T-cell (primary cell): Measurements from ENCODE around the gene SORBS1. TPM values are rescaled to one million over a fixed set of nuclear protein-coding genes. Genes with fewer than 3 reads are reported as not detected.

Source experiments
- ATAC-seq, 4 experiments: fragments of 200-7000 bp in 3 of 4; fragments of 150-1000 bp in 1 of 4; cut with Tn5 transposase; replicated peaks in 1 of 4; 1 replicate in 3 of 4; 2 replicates in 1 of 4; pipeline ENCODE4 v1.10.0; 2021; ENCODE audit warnings: moderate library complexity in 3 of 4, mild to moderate bottlenecking in 2 of 4, moderate number of reproducible peaks in 1 of 4
- CTCF ChIA-PET, 2 donors: fragments of 300-600 bp; sonication (Branson Sonifier 250); formaldehyde crosslinking; loops; one replicate each; lab custom pipeline; 2022; ENCODE audit warnings: antibody characterized with exemption in 2 of 2; lab: Charles Lee
- POLR2A ChIA-PET, 2 donors: fragments of 300-600 bp; sonication (Branson Sonifier 250); formaldehyde crosslinking; loops; one replicate each; lab custom pipeline; 2022; ENCODE audit warnings: antibody characterized with exemption in 2 of 2; lab: Charles Lee
- DNase-seq, 35 experiments: peaks; one replicate each; pipeline versions ENCODE4 v3.0.0 to v3.0.0-alpha.2; 2013 to 2023
- H3K27ac ChIP-seq: one replicate; pipeline ENCODE4 v1.5.1; 2013; ENCODE audit warnings: low read length
- H3K27me3 ChIP-seq, 2 experiments: replicated peaks in 1 of 2; 1 replicate in 1 of 2; 2 replicates in 1 of 2; pipeline versions ENCODE4 v1.6.1 to v1.7.0; 2013; ENCODE audit warnings: low read length in 1 of 2, mixed read lengths in 1 of 2; ENCODE audit not compliant: control insufficient read depth in 2 of 2, insufficient read depth in 2 of 2; ENCODE audit errors: extremely low read depth in 1 of 2
- H3K36me3 ChIP-seq, 2 donors: 1 replicate in 1 of 2; 2 replicates in 1 of 2; pipeline versions ENCODE4 v1.6.1 to v1.7.0; 2013; ENCODE audit warnings: low read length in 1 of 2; ENCODE audit not compliant: control insufficient read depth in 2 of 2, insufficient read depth in 1 of 2; ENCODE audit errors: extremely low read depth in 1 of 2
- H3K4me1 ChIP-seq, 2 experiments: 1 replicate in 1 of 2; 2 replicates in 1 of 2; pipeline versions ENCODE4 v1.6.1 to v1.7.0; 2013; ENCODE audit warnings: low read length in 2 of 2, mixed read lengths in 1 of 2; ENCODE audit not compliant: insufficient read depth in 2 of 2, control insufficient read depth in 1 of 2; ENCODE audit errors: extremely low read depth in 1 of 2
- H3K4me3 ChIP-seq, 2 donors: 1 replicate in 1 of 2; 2 replicates in 1 of 2; pipeline versions ENCODE4 v1.5.1 to v1.7.0; 2013; ENCODE audit warnings: mild to moderate bottlenecking in 2 of 2, low read length in 1 of 2, moderate library complexity in 1 of 2; ENCODE audit not compliant: control insufficient read depth in 1 of 2; ENCODE audit errors: extremely low read depth in 1 of 2
- H3K9me3 ChIP-seq: 2 replicates; pipeline ENCODE4 v1.7.0; 2013
- H3K27ac Mint-ChIP-seq, 2 donors: one replicate each; pipeline ENCODE4 v1.8.0; 2020 to 2021; ENCODE audit warnings: mild to moderate bottlenecking in 2 of 2, mixed read lengths in 2 of 2
- H3K27me3 Mint-ChIP-seq, 2 donors: one replicate each; pipeline ENCODE4 v1.8.0; 2021 to 2022; ENCODE audit warnings: mixed read lengths in 2 of 2
- H3K36me3 Mint-ChIP-seq: one replicate; pipeline ENCODE4 v1.8.0; 2021; ENCODE audit warnings: mixed read lengths
- H3K4me1 Mint-ChIP-seq, 3 donors: one replicate each; pipeline ENCODE4 v1.8.0; 2020 to 2022; ENCODE audit warnings: mixed read lengths in 3 of 3, mild to moderate bottlenecking in 1 of 3
- H3K4me3 Mint-ChIP-seq, 3 donors: one replicate each; pipeline ENCODE4 v1.8.0; 2020 to 2022; ENCODE audit warnings: mild to moderate bottlenecking in 3 of 3, mixed read lengths in 3 of 3, moderate library complexity in 3 of 3
- H3K9me3 Mint-ChIP-seq, 3 donors: one replicate each; pipeline ENCODE4 v1.8.0; 2020 to 2022; ENCODE audit warnings: mixed read lengths in 3 of 3
- WGBS: methylation state at CpG from one replicate; pipeline ENCODE4 v1.1.5; 2013; ENCODE audit warnings: missing lambda C conversion rate; ENCODE audit not compliant: insufficient coverage; 5-methylcytosine and 5-hydroxymethylcytosine counted together
- total RNA-seq, 35 experiments: library from RNA in 6 of 35; stranded (reverse) in 6 of 35; fragments of 120-200 nt in 1 of 35; gene quantifications; one replicate each; pipeline versions ENCODE4 v1.2.1 to v1.2.4 and lab custom pipeline; 2013 to 2026

SORBS1 gene
- total RNA-seq, 5 donors from 2014 or later (not counting 1 experiment from before 2014, with no cell fraction given), result 0.98 to 2.4 (median 1.8) TPM

- H3K4me3 Mint-ChIP-seq, result no peak overlapping the region
- Histone ChIP-seq H3K27ac (no peak overlapping the region), H3K36me3 (no peaks in the 10 kb centered on the region), H3K9me3 (no peaks in the 10 kb centered on the region), H3K27me3 (peaks cover 0 to 3% of the 10 kb centered on the region in 2 experiments), H3K4me3 (no peak overlapping the region), H3K4me1 (no peaks in the 10 kb centered on the region)
- ChIA-PET CTCF (interaction anchor here (0.6 to 1.1 kb wide), 3 partner anchors 10 to 217 kb away, joined by 3 read pairs; no protein-coding TSS in a partner anchor), POLR2A (no interaction called here)
- peaks cover 0 to 7% (median 6%) of the 10 kb centered on the region in 3 donors for H3K4me1 Mint-ChIP-seq
- peaks cover 0 to under 1% of the 10 kb centered on the region in 2 donors for H3K27me3 Mint-ChIP-seq
- DNase-seq, result no peak
- WGBS, result 20% methylated on average over 1 of the region's 6 CpGs
- ATAC-seq, result no peak
- H3K9me3 Mint-ChIP-seq, result no peaks in the 10 kb centered on the region
- H3K36me3 Mint-ChIP-seq, result no peaks in the 10 kb centered on the region
- H3K27ac Mint-ChIP-seq, result no peak overlapping the region
Observed at GRCh38 chr10:95440038-95440725, 121.0 kb downstream of the SORBS1 start.

GRCh38 chr10:95438781-95439180, 122.4 kb downstream of the SORBS1 start:
- no peaks in the 10 kb centered on the region for H3K36me3 Mint-ChIP-seq
- Histone ChIP-seq H3K9me3 (no peaks in the 10 kb centered on the region), H3K4me1 (no peaks in the 10 kb centered on the region), H3K4me3 (no peak overlapping the region), H3K27ac (no peak overlapping the region), H3K27me3 (peaks cover 0 to 3% of the 10 kb centered on the region in 2 experiments), H3K36me3 (no peaks in the 10 kb centered on the region)
- DNase-seq, result no peak
- no CpG with 5 or more reads among the region's 2 CpGs for WGBS
- ATAC-seq, result no peak
- H3K9me3 Mint-ChIP-seq, result no peaks in the 10 kb centered on the region
- H3K4me3 Mint-ChIP-seq, result no peak overlapping the region
- CTCF ChIA-PET, result interaction anchor here in 1 of 2 donors (1.0 to 1.6 kb wide), 2 partner anchors 8 kb away, joined by 3 to 5 read pairs; no protein-coding TSS in a partner anchor
- POLR2A ChIA-PET, result no interaction called here
- no peaks in the 10 kb centered on the region for H3K27me3 Mint-ChIP-seq
- peaks cover 0 to 7% (median 6%) of the 10 kb centered on the region in 3 donors for H3K4me1 Mint-ChIP-seq
- H3K27ac Mint-ChIP-seq, result no peak overlapping the region

DNA sequence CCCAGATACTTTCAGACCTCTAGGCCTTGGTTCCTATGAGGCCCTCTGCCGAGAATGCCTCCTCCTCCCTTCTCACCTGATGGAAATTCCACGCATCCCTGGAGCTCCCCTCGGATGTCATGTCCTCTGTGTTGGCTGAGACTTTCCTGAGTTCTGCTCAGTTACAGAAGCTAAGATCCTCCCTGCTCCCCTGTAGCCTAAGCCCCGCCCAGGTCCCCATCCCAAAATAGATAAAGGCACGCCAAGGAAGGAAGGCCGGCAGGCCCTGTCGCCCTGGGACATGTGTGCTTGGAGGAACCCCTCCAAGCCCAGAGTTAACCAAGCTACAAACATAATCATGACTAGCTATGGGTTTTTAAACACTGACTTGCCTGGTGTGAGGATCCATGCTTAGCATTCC, 123.5 kb downstream of the SORBS1 start:
- Histone ChIP-seq H3K4me3 (no peak overlapping the region), H3K27ac (no peak overlapping the region), H3K36me3 (no peaks in the 10 kb centered on the region), H3K27me3 (peaks cover 0 to 3% of the 10 kb centered on the region in 2 experiments), H3K9me3 (no peaks in the 10 kb centered on the region), H3K4me1 (no peaks in the 10 kb centered on the region)
- Mint-ChIP-seq H3K27me3 (no peaks in the 10 kb centered on the region), H3K4me1 (peaks cover 0 to 7% (median 6%) of the 10 kb centered on the region in 3 donors), H3K36me3 (no peaks in the 10 kb centered on the region), H3K4me3 (no peak overlapping the region), H3K27ac (no peak overlapping the region), H3K9me3 (no peaks in the 10 kb centered on the region)
- DNase-seq (no peak), ATAC-seq (no peak)
- 84% methylated on average over 4 of the region's 7 CpGs for WGBS
- CTCF ChIA-PET, result interaction anchor here in 1 of 2 donors (0.8 to 1.6 kb wide), 3 partner anchors 9 to 161 kb away, joined by 3 to 5 read pairs (median 4); no protein-coding TSS in a partner anchor
- POLR2A ChIA-PET, result no interaction called here

DNA sequence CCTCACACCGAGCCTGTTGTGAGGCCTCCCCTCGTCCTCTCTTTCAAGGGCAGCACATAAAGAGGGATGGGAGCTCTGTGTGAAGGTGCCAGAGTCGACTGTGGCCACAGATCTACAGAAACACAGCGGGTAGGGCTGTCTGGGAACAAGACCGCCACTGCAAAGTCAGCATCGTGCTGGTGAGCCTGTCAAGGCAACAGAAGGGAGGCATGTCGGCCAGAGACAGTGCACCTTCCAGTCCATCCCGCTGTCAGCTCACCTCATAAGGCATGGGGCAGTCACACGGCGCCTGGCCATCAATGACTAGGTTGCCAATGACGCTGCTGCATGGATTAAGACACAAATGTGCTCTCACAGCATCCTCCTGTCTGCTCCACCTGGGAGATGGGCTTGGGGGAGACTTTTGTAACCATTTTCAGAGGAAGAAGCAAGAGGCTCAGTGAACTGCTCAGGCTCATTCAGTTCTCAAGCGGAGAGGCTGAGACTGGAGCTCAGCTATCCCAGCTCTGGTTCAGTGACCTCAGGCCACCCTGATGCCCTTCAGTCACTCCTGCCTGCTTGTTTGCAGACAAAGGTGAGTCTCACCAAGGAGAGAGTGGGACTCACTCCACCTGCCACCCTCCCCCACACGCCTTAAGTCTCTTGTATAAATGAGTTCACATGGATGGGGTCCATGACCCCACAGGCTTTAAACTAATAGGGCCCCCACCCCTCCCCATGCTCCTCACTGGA, 125.5 kb downstream of the SORBS1 start:
- H3K9me3 Mint-ChIP-seq, result no peaks in the 10 kb centered on the region
- H3K4me1 Mint-ChIP-seq, result peaks cover 0 to under 1% (median 0%) of the 10 kb centered on the region in 3 donors
- no peaks in the 10 kb centered on the region for H3K4me1 ChIP-seq
- no peak overlapping the region for H3K4me3 ChIP-seq
- H3K27me3 Mint-ChIP-seq, result no peaks in the 10 kb centered on the region
- no peak overlapping the region for H3K4me3 Mint-ChIP-seq
- POLR2A ChIA-PET, result no interaction called here
- no peaks in the 10 kb centered on the region for H3K36me3 ChIP-seq
- 86% methylated on average over 11 of the region's 13 CpGs for WGBS
- no peaks in the 10 kb centered on the region for H3K36me3 Mint-ChIP-seq
- no peak overlapping the region for H3K27ac ChIP-seq
- DNase-seq, result no peak
- H3K27ac Mint-ChIP-seq, result no peak overlapping the region
- ATAC-seq, result no peak
- CTCF ChIA-PET, result interaction anchor here in 1 of 2 donors (0.6 kb wide), 2 partner anchors 9 to 986 kb away, joined by 3 to 6 read pairs; no protein-coding TSS in a partner anchor
- no peaks in the 10 kb centered on the region for H3K9me3 ChIP-seq
- peaks cover 0 to 7% of the 10 kb centered on the region in 2 experiments for H3K27me3 ChIP-seq

GRCh38 chr10:95434583-95434982, 126.6 kb downstream of the SORBS1 start:
- no peak overlapping the region for H3K27ac ChIP-seq
- no peaks in the 10 kb centered on the region for H3K4me1 Mint-ChIP-seq
- H3K4me3 ChIP-seq, result no peak overlapping the region
- ChIA-PET POLR2A (no interaction called here), CTCF (interaction anchor here in 1 of 2 donors (0.9 kb wide), 1 partner anchor 11 kb away, joined by 4 read pairs; no protein-coding TSS in a partner anchor)
- no peak for ATAC-seq
- WGBS, result 95% methylated on average over 7 of the region's 9 CpGs
- H3K27ac Mint-ChIP-seq, result no peak overlapping the region
- no peaks in the 10 kb centered on the region for H3K36me3 Mint-ChIP-seq
- no peak overlapping the region for H3K4me3 Mint-ChIP-seq
- H3K9me3 ChIP-seq, result no peaks in the 10 kb centered on the region
- no peak for DNase-seq
- no peaks in the 10 kb centered on the region for H3K27me3 Mint-ChIP-seq
- H3K27me3 ChIP-seq, result peaks cover 0 to 11% of the 10 kb centered on the region in 2 experiments
- no peaks in the 10 kb centered on the region for H3K9me3 Mint-ChIP-seq
- H3K36me3 ChIP-seq, result no peaks in the 10 kb centered on the region
- peaks cover 0 to 2% of the 10 kb centered on the region in 2 experiments for H3K4me1 ChIP-seq

DNA sequence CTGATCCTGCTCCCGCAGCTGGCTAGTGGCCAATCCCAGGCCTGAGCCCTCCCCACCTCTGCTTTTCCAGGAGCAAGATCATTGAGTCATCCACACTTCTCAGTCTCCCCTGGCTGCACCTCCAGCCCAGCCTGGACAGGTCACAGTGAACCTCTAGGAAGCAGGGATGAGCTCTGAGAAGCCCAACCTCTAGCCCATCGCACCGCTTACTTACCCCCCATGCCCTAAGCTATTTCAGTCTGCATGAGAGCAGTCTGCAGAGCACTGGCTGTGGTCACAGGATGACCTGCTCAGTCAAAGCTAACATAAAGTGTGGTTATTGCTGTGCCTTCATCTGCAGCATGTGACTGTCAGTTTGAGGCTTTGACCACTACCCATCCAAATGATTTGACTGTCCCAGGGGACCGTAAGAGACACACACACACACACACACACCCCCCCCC, 129.2 kb downstream of the SORBS1 start:
- H3K36me3 Mint-ChIP-seq, result no peaks in the 10 kb centered on the region
- no peaks in the 10 kb centered on the region for H3K27me3 Mint-ChIP-seq
- WGBS, result 86% methylated on average over 4 of the region's 4 CpGs
- no peak overlapping the region for H3K27ac Mint-ChIP-seq
- H3K4me3 ChIP-seq, result no peak overlapping the region
- peaks cover 0 to 11% of the 10 kb centered on the region in 2 experiments for H3K27me3 ChIP-seq
- no peaks in the 10 kb centered on the region for H3K9me3 Mint-ChIP-seq
- H3K9me3 ChIP-seq, result no peaks in the 10 kb centered on the region
- peaks cover 0 to 2% of the 10 kb centered on the region in 2 experiments for H3K4me1 ChIP-seq
- no peak for ATAC-seq
- H3K4me1 Mint-ChIP-seq, result no peaks in the 10 kb centered on the region
- no peak for DNase-seq
- CTCF ChIA-PET, result interaction anchor here (0.5 to 3.2 kb wide), 11 partner anchors 12 to 732 kb away, joined by 3 to 25 read pairs (median 4); partner anchors contain the start of gene TCTN3 (in 1 of the 2)
- no peaks in the 10 kb centered on the region for H3K36me3 ChIP-seq
- H3K27ac ChIP-seq, result no peak overlapping the region
- POLR2A ChIA-PET, result no interaction called here
- H3K4me3 Mint-ChIP-seq, result no peak overlapping the region
